Activated CD8-positive, alpha-beta memory T cell treated with anti-CD3 and anti-CD28 coated beads for 36 hours (primary cell): Measurements from ENCODE around the gene SHQ1. TPM values are rescaled to one million over a fixed set of nuclear protein-coding genes. Genes with fewer than 3 reads are reported as not detected.
"Not testable (repeated sequence)": the region's sequence is repeated elsewhere in the genome, so short reads cannot be mapped to it uniquely, and the experiment has no call there.

ENCODE experiments used
- CTCF ChIA-PET: fragments of 350-600 bp; sonication (Branson Sonifier 250); formaldehyde crosslinking; loops from one replicate; lab custom pipeline; 2021; ENCODE audit warnings: antibody characterized with exemption; lab: Charles Lee
- POLR2A ChIA-PET: fragments of 350-600 bp; sonication (Branson Sonifier 250); formaldehyde crosslinking; loops from one replicate; lab custom pipeline; 2021; ENCODE audit warnings: antibody characterized with exemption; lab: Charles Lee
- total RNA-seq, 2 experiments: library from RNA; stranded (reverse); gene quantifications; one replicate each; pipeline ENCODE4 v1.2.3, GENCODE V29; 2021

The SHQ1 gene
- total RNA-seq, 2 experiments from 2014 or later, result 39.5 to 41.4 TPM

DNA sequence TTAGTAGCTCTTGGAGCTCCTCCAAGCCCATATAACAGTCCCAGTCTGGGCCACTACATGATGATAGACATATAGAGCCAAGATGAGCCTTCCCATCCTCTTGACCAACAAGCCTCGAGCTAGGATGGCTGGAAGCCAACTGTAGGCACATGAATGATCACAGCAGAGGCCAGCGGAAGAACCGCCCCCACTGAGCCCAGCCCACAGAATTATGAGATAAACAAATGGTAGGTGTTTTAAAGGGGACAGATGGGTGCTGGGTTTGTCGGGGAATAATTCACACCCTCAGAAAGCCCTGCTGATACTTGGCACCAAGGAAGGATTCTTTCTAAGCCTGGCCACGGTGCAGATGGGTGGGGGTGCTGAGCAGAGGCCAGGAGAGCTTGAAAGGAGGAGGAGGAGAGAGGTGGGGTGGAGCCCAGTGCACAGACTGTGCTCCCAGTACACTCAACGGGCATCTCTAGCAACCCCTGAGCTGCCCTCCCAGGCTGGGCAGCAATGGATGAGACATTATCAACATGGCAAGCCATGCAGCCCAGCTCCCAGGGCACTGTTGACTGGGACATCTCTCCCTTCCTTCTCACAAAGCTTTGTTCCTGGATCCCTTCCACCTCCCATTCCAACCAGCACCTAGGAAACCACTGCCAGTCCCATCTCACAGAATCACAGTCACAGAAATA is 115.4 kb downstream of the SHQ1 start:
- CTCF ChIA-PET, POLR2A ChIA-PET: not testable (repeated sequence)

DNA sequence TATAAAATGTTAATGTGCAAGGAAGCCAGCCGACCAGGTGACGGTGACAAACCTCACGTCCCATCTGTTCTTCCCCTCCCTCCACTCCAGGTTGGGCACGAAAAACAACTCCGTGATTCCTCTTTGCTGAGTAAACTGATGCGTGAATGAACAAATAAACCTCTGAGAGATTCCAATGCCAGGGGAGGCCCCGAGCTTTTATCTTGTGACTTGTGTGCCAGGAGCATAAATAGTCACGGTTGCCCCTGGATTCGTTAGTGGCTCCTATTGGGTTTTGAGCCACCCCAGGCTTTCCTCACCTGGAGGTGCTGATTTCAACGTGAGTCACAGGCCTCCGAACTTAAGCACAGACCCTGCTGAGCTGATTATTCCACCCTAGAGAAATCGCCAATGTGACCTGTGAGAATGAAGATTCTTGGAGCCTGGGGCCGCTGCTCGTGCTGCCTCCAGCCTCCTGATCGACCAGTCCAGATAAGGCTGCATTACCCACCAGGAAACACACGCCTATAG is 119.2 kb downstream of the SHQ1 start:
- POLR2A ChIA-PET, result no interaction called here
- CTCF ChIA-PET, result no interaction called here

DNA sequence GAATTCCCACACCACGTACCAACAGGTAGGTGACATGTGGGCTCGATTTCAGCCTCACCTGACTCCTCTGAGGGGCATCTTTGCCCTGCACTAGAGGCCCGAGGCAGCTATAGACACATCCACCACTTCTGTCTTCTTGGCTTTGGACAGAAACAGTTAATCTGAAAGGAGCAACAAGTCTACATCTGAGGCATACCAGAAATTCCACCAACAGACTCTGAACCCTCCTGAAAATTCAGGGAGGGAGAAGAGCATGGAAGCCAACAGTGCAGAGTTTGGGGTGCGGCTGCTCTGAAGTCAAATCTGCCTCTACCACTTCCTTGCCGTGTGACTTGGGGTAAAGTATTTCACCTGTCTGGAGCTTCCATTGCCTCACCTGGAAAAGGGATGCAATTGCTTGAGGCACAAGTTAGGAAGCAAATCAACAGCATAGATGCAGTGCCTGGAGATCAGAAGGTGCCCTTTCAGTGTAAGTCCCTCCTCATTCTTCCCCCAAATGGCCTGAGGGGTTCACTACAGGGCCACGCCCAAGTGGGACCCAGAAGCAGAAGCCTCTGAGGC is 119.8 kb downstream of the SHQ1 start:
- ChIA-PET CTCF (no interaction called here), POLR2A (no interaction called here)

DNA sequence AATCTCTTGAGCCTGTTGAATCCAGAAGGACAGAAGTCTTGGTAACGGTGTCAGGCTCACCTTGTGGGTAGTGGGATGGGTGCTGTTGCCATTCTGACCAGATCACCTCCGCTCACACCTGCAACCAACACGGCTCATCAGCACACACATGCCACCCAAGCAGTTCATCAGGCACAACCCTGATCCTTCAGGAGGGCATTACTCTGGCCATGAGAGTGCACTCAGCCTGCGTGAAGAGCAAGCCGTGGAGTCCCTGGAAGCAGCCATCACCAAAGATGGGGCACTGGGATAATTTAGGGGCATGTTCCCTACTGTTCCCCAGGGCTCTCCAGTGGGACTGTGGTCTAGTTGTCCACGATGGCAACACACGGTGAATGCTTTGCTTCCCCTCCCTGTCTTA is 120.5 kb downstream of the SHQ1 start:
- ChIA-PET CTCF (no interaction called here), POLR2A (no interaction called here)

DNA sequence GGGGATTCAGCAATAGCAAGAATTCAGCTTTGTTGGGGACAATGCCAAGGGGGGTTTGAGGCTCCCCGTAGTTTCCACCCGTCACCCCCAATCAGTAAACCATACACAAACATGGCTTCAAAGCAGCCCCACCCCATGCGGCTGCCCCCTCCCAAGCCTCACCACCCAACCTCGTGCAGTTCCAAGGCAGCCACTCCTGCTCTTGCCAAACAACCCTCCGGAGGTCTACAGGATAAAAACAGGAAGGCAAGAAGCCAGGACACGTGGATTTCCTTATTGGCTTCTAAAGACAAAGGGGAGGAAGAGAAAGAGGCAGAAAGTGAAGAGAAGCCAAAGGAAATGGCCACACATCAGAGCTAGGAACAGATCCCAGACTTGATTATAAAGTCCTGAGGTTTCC is 121.1 kb downstream of the SHQ1 start:
- ChIA-PET POLR2A (no interaction called here), CTCF (no interaction called here)

DNA sequence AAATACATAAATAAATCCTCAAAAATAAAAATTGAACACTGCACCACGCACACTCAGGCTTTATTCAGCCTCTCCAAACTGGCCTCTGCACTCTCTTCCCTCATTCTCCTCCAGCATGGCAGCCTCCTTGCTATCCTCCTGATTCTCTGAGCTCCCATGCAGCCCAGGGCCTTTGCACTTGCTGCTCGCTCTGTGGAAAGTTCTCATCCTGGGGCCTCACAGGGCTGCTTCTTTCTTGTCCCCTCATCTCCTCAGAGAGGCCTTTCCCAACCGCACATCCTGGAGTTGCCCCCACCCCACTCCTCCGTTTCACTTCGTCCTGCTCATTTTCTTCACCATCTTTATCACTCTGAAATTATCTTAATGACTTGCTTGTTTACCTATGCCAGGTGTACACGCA is 123.0 kb downstream of the SHQ1 start:
- CTCF ChIA-PET, result no interaction called here
- POLR2A ChIA-PET, result interaction anchor here (0.6 kb wide), 1 partner anchor 76 kb away, joined by 4 read pairs; no protein-coding TSS in a partner anchor

DNA sequence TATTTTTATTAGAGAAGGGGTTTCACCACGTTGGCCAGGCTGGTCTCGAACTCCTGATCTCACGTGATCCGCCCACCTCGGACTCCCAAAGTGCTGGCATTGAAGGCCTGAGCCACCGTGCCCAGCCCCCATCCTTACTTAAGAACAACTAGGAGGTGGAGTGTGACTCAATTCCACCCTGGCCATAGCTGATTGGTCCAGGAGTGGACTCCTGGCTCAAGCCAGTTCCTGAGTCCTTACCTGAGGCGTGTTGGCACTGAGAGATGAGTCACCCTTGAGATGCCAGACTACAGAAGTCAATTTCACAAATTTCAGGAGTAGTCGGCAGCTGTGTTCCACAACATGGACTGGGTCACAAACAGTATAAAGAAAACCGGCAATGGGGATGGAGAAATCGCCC is 124.2 kb downstream of the SHQ1 start:
- ChIA-PET CTCF (interaction anchor here (0.7 kb wide), 3 partner anchors 186 to 348 kb away, joined by 3 read pairs; no protein-coding TSS in a partner anchor), POLR2A (no interaction called here)

DNA sequence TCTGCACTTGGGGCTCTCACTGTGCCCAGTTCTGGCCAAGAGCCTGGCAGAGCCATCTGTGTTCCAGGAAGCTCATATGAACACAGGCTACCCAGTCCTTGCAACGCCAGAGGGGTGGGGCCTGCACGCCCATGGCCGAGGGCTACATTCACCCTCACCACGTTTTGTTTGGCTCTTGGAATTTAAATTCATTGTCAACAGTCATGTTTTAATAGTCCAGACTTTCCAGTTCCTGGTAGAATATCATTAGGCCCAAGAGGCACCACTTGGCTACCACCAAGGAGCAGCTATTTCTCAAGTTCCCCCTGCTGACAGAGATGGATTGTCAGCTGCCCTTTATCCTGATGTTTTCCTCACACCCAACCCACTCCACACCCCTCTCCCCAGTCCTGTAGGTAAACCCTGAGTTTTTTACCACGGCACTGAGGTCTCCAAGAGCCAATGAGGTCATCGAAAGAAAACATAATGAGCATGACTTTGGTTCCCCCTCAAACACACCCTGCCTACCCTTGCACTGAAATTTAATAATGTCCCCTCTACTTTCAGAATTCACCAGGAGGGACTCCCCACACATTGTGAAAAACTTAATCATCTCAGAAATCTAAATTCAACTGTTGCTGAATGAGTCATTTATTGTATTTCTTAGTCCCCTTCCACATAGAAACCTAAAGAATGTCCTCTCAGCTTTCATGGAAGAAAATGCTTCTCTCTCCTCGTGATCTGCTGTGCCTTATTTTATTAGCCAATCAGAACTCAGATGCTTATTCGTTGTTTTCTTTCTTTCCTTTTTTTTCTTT is 125.1 kb downstream of the SHQ1 start:
- POLR2A ChIA-PET, result no interaction called here
- CTCF ChIA-PET, result no interaction called here

DNA sequence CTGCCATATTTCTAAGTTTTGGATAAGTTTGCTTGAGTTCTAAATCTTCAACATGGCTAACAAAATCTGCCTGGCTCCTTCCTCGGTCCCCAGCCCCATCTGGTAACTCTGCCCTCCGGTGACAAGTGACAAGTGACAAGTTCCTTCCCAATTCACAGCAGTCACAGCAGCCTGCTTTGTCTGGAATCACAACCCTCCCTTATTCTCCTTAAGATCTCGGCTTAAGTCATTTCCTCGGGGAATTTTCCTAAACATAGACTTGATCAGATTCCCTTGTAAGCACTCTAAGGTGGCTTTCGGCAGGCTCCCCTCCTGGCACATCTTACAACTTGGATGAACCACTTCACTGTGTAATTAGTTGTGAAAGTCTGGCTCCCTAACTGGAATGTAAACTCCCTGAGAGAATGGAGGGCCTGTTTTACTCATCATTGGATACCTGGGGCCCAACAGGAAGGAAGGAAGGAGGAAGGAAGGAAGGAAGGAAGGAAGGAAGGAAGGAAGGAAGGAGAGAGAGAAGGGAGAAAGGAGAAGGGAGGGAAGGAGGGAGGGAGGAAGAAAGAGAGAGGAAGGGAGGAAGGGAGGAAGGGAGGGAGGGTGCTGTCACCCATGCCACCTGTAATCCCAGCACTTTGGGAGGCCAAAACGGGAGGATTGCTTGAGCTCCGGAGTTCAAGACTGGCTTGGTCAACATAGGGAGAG is 126.4 kb downstream of the SHQ1 start:
- POLR2A ChIA-PET, result no interaction called here
- CTCF ChIA-PET, result no interaction called here

DNA sequence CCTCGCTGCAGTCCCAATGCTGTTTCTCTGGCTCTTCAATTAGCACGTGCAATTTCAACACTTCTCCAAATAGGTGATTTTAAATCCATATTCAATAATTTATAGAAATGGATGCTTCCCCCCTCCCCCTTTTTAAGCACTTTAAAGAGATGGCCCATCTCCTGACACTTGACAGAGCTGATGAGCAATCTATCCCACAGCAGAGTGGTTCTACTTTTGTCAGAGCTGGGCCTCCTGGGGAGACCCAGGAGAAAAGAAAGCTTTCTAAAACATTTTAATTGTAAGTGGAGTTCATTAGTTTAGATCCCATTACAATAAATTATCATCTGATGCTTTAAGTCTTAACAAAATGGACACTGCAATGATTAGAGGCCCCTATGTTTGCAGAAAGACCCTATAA is 127.7 kb downstream of the SHQ1 start:
- CTCF ChIA-PET, result no interaction called here
- POLR2A ChIA-PET, result no interaction called here

DNA sequence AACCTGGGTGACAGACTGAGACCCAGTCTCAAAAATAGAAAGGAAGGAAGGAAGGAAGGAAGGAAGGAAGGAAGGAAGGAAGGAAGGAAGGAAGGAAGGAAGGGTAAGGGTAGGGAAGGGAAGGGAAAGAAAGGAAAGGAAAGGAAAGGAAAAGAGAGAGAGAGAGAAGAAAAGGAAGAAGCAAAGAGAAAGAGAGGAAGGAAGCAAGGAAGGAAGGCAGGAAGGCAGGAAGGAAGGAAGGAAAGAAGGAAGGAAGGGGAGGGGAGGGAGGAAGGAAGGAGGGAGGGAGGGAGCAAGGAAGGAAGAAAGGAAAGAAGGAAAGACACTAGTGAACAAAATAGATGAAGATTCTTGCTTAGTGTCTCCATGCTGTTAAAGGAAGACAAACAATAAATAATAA is 129.1 kb downstream of the SHQ1 start:
- ChIA-PET POLR2A (no interaction called here), CTCF (no interaction called here)

DNA sequence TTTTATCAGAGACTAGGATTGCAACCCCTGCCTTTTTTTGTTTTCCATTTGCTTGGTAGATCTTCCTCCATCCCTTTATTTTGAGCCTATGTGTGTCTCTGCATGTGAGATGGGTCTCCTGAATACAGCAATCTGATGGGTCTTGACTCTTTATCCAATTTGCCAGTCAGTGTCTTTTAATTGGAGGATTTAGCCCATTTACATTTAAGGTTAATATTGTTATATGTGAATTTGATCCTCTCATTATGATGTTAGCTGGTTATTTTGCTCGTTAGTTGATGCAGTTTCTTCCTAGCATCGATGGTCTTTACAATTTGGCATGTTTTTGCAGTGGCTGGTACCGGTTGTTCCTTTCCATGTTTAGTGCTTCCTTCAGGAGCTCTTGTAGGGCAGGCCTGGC is 134.1 kb downstream of the SHQ1 start:
- CTCF ChIA-PET, POLR2A ChIA-PET: not testable (repeated sequence)

DNA sequence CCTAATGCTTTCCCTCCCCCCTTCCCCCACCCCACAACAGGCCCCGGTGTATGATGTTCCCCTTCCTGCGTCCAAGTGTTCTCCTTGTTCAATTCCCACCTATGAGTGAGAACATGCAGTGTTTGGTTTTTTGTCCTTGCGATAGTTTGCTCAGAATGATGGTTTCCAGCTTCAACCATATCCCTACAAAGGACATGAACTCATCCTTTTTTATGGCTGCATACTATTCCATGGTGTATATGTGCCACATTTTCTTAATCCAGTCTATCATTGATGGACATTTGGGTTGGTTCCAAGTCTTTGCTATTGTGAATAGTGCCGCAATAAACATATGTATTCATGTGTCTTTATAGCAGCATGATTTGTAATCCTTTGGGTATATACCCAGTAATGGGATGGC is 137.8 kb downstream of the SHQ1 start:
- POLR2A ChIA-PET, result not testable (repeated sequence)
- CTCF ChIA-PET, result interaction anchor here (0.7 to 0.9 kb wide), 3 partner anchors 20 to 498 kb away, joined by 3 to 5 read pairs (median 4); no protein-coding TSS in a partner anchor

DNA sequence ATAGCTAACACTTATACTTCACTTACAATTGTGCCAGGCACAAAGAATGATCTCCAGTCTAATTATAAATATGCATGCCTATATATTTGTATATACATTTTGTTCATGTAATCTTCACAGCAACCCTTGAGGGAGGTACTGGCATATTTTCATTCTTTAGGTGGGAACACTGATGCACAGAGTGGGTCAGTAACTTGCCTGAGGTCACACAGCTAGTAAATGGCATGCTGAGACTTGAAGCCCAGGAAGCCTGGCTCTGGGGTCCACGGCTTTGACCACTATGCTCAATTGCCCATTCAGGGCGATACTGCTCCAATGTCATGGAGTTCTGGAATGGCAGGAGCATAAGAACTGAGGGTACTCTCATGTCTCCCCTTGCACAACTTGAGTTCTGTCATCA is 139.8 kb downstream of the SHQ1 start:
- ChIA-PET POLR2A (no interaction called here), CTCF (no interaction called here)

DNA sequence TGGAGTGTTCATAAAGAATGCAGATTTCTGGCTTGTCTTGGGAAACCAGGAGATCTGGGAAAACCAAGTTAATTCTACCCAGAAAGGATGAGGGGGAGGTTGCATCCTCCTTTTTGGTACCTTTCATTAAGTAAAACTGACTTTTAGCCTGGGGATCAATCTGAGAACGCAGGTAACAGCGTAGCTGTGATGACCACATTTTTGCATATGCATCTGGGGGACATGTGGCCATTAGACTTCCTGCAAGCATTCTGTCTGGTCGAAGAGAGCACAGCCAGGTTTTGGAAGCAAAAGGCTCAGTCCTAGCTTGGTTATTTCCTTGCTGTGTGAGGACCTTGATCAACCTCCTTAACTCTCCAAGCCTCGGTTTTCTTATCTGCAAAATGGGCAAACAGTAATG is 145.2 kb downstream of the SHQ1 start:
- ChIA-PET CTCF (interaction anchor here (0.6 kb wide), 1 partner anchor 9 kb away, joined by 3 read pairs; no protein-coding TSS in a partner anchor), POLR2A (no interaction called here)

DNA sequence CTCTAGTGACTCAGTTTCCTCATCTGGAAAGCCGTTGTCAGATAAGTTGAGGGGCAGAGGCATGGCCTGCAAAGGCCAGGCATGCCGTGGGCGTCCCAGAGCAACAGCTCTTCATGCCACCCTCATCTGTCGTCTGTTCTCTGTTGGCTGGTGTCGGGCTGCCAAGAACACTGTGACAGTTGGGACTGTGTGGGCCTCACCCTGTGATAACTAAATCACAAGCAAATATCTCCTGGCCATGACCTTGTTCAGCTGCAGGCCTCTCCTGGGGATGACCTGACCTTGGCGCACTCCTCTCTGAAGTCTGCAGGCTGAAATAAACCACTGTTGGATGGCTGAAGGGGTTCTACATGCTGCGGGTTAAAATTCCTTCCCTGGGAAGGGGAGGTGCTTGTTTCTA is 145.9 kb downstream of the SHQ1 start:
- POLR2A ChIA-PET, result no interaction called here
- CTCF ChIA-PET, result no interaction called here

DNA sequence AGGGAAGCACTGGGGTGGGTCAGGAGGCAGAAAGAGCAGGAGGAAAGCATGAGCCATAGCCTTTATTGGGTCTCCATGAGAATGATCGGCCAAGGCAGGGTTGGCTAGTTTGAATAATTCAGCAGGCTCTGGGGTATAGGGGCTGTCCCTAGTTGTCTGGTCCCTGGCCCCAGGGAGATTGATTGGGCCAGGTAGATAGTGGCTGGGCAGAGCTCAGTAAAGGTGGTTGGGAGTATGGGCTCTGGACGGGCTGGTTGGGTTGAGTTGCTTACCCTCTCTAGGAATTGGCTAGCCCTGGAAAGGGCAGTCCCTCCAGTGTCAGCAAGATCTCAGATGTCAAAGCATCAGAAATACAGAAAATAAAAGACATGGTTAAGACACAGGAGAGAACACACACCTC is 148.1 kb downstream of the SHQ1 start:
- CTCF ChIA-PET, result no interaction called here

DNA sequence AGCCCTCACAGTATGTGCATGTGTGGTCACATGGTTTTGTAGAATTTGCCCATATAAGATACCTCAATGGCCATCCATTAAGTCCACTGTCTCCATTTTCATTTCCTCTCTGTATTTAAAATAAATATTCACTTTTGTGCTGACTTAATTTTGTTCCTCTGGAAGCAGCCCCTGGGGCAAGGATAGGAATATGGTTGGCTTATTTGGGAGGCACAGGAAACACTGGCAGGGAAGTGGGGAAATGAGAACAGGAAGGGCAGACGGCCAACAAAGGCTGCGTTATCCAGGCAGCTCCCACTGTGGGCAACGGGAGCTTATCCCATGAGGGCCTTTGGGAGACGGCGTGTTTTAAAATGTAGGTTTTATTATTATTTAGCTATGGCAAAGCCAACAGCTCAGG is 148.6 kb downstream of the SHQ1 start:
- POLR2A ChIA-PET, result no interaction called here
- CTCF ChIA-PET, result no interaction called here

More for the DNA sequence above, 148.1 kb downstream of the SHQ1 start:
- POLR2A ChIA-PET, result no interaction called here
